Measurements from ENCODE around the gene ZFYVE19. TPM values are rescaled to one million over a fixed set of nuclear protein-coding genes. Genes with fewer than 3 reads are reported as not detected.
A peak's percentile ranks its signal among the peaks of the same experiment; 100 is the strongest.

The ZFYVE19 gene
- total and polyA plus RNA-seq, 4 experiments from 2014 or later = 10.4 to 35.0 (median 27.2) TPM

GRCh38 chr15:40854161-40854560, 47.3 kb downstream of the ZFYVE19 start:
- no peak overlapping the region for H3K4me3 Mint-ChIP-seq

DNA sequence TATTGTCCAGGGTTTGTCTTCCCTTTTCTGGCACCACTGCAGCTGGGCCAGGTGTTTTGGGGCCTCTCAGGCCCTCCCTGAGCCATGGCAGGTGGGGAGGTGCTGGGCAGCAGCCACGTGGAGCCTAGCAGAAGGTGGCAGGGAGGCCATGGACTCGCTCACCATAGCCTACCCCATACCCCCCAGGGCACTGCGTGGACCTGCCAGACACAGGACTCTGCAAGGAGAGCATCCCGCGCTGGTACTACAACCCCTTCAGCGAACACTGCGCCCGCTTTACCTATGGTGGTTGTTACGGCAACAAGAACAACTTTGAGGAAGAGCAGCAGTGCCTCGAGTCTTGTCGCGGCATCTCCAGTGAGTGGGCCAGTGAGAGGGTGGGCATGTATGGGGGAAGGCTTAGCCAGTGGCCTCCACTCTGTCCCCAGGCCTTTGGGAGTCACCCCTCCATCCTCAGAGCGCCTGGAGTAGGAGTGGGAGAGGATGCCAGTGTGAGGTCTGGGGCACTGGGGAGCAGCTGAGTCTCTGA, 48.9 kb downstream of the ZFYVE19 start:
- Mint-ChIP-seq H3K36me3 (peaks cover 2 to 3% of the 10 kb centered on the region in 2 donors), H3K4me1 (peaks cover 6 to 20% (median 7%) of the 10 kb centered on the region in 4 donors), H3K4me3 (no peak overlapping the region), H3K27me3 (peaks cover 0 to 4% of the 10 kb centered on the region in 2 donors), H3K27ac (no peak overlapping the region), H3K9me3 (no peaks in the 10 kb centered on the region)
- ChIA-PET POLR2A (ENCODE audit: partially characterized antibody) (interaction anchor here (0.7 kb wide), 1 partner anchor 38 kb away, joined by 3 read pairs; the partner anchor contains the start of gene VPS18), CTCF (ENCODE audit: partially characterized antibody) (interaction anchor here (1.5 to 8.5 kb wide), 5 partner anchors 34 to 330 kb away, joined by 9 to 245 read pairs (median 58); partner anchors contain the start of gene VPS18)
- Histone ChIP-seq H3K4me3 (ENCODE audit: low read length in 2 of 2) (no peak overlapping the region), H3K27me3 (ENCODE audit: insufficient read depth, low read length) (no peaks in the 10 kb centered on the region), H3K4me1 (ENCODE audit: insufficient read depth, low read length) (peaks cover 12% of the 10 kb centered on the region), H3K27ac (ENCODE audit: low read depth, low read length) (no peak overlapping the region), H3K9me3 (ENCODE audit: control insufficient read depth in 1 of 2, low read length in 2 of 2) (no peaks in the 10 kb centered on the region), H3K36me3 (ENCODE audit: insufficient read depth, low read length) (no peaks in the 10 kb centered on the region)
- no peak for DNase-seq
- intact Hi-C loops (cut with micrococcal nuclease) = loop anchor here (5.0 kb wide), 1 partner anchor 167 kb away; no protein-coding TSS in a partner anchor

More at GRCh38 chr15:40854161-40854560, 47.3 kb downstream of the ZFYVE19 start:
- peaks cover 9% of the 10 kb centered on the region for H3K4me1 ChIP-seq (ENCODE audit: insufficient read depth, low read length)
- no peaks in the 10 kb centered on the region for H3K9me3 ChIP-seq (ENCODE audit: control insufficient read depth in 1 of 2, low read length in 2 of 2)
- ChIA-PET CTCF (ENCODE audit: partially characterized antibody) (interaction anchor here (1.2 to 1.4 kb wide), 2 partner anchors 19 to 38 kb away, joined by 3 to 4 read pairs; partner anchors contain the start of gene RHOV), POLR2A (ENCODE audit: partially characterized antibody) (interaction anchor here (0.5 kb wide), 1 partner anchor 30 kb away, joined by 3 read pairs; no protein-coding TSS in a partner anchor)
- no peak overlapping the region for H3K27ac ChIP-seq (ENCODE audit: low read depth, low read length)
- no peak overlapping the region for H3K4me3 ChIP-seq (ENCODE audit: low read length in 2 of 2)
- intact Hi-C loops (cut with micrococcal nuclease) = no loop called here
- Mint-ChIP-seq H3K27ac (no peak overlapping the region), H3K27me3 (peaks cover 0 to 1% of the 10 kb centered on the region in 2 donors), H3K36me3 (peaks cover 2 to 3% of the 10 kb centered on the region in 2 donors), H3K9me3 (no peaks in the 10 kb centered on the region), H3K4me1 (peaks cover 4 to 15% (median 5%) of the 10 kb centered on the region in 4 donors)
- no peaks in the 10 kb centered on the region for H3K27me3 ChIP-seq (ENCODE audit: insufficient read depth, low read length)
- H3K36me3 ChIP-seq (ENCODE audit: insufficient read depth, low read length) = no peaks in the 10 kb centered on the region
- DNase-seq = no peak

- Mint-ChIP-seq H3K36me3 (peaks cover 0 to 2% of the 10 kb centered on the region in 2 donors), H3K9me3 (no peaks in the 10 kb centered on the region), H3K27me3 (peaks cover 0 to 4% of the 10 kb centered on the region in 2 donors), H3K4me1 (peaks cover 6 to 20% (median 7%) of the 10 kb centered on the region in 4 donors), H3K27ac (no peak overlapping the region), H3K4me3 (no peak overlapping the region)
- Histone ChIP-seq H3K36me3 (ENCODE audit: insufficient read depth, low read length) (no peaks in the 10 kb centered on the region), H3K27ac (ENCODE audit: low read depth, low read length) (no peak overlapping the region), H3K9me3 (ENCODE audit: control insufficient read depth in 1 of 2, low read length in 2 of 2) (no peaks in the 10 kb centered on the region), H3K4me1 (ENCODE audit: insufficient read depth, low read length) (peaks cover 12% of the 10 kb centered on the region), H3K4me3 (ENCODE audit: low read length in 2 of 2) (no peak overlapping the region), H3K27me3 (ENCODE audit: insufficient read depth, low read length) (no peaks in the 10 kb centered on the region)
- no peak for DNase-seq
- POLR2A ChIA-PET (ENCODE audit: partially characterized antibody) = interaction anchor here (3.5 kb wide), 1 partner anchor 38 kb away, joined by 38 read pairs; the partner anchor contains the start of gene VPS18
- intact Hi-C loops (cut with micrococcal nuclease) = loop anchor here (1.0 to 5.0 kb wide), 3 partner anchors 38 to 329 kb away; partner anchors contain the start of gene VPS18
- CTCF ChIA-PET (ENCODE audit: partially characterized antibody) = interaction anchor here (0.7 to 8.5 kb wide), 25 partner anchors 13 to 1728 kb away, joined by 3 to 245 read pairs (median 6); partner anchors contain the start of genes DNAJC17, RAD51, SPINT1 and VPS18
These were observed 49.9 kb downstream of the ZFYVE19 start for GRCh38 chr15:40856746-40857145.

DNA sequence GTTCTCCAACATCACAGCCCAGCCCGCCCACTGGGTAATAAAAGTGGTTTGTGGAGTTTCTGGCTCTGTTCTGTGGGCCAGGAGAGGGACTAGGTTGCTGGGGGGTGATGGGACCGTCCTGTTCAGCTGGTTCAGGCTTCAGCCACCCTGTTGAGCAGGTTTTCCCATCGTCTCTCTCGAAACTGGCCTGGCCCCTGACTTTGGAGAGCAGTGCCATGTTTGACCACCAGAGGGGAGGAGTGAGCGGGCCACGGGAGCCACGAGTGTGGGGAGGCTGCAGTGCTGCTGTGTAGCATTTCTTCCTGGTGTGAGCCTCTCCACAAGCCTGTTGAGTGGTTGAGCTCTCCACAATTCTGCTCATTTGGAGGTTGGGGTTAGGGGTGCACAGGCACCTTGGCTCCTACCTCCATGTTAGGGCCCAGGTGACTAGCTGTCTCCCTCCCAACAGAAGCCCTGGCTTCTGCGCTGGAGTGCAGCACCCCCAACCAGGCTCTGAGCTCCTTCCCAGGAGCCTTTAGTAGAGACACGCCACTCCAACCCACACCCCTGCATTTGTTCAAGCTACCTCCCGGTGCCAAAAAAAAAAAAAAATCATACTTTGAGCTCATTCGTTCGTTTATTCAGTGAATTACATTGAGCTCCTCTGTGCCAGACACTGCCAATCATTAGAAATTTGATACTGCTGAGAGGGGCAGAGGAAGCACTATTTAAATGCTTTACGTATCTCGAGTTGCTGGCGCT, 50.9 kb downstream of the ZFYVE19 start:
- peaks cover 0 to 2% of the 10 kb centered on the region in 2 donors for H3K36me3 Mint-ChIP-seq
- no peaks in the 10 kb centered on the region for H3K9me3 ChIP-seq (ENCODE audit: control insufficient read depth in 1 of 2, low read length in 2 of 2)
- H3K4me1 ChIP-seq (ENCODE audit: insufficient read depth, low read length) = peaks cover 12% of the 10 kb centered on the region
- H3K4me3 ChIP-seq (ENCODE audit: low read length in 2 of 2) = no peak overlapping the region
- H3K27me3 ChIP-seq (ENCODE audit: insufficient read depth, low read length) = no peaks in the 10 kb centered on the region
- no peak overlapping the region for H3K4me3 Mint-ChIP-seq
- peaks cover 6 to 20% (median 7%) of the 10 kb centered on the region in 4 donors for H3K4me1 Mint-ChIP-seq
- H3K27me3 Mint-ChIP-seq = peaks cover 1 to 4% of the 10 kb centered on the region in 2 donors
- H3K9me3 Mint-ChIP-seq = no peaks in the 10 kb centered on the region
- peak overlapping the region in 1 of 7 donors; percentile 12 for H3K27ac Mint-ChIP-seq
- no peaks in the 10 kb centered on the region for H3K36me3 ChIP-seq (ENCODE audit: insufficient read depth, low read length)
- ChIA-PET POLR2A (ENCODE audit: partially characterized antibody) (interaction anchor here (1.2 to 3.5 kb wide), 4 partner anchors 13 to 163 kb away, joined by 4 to 38 read pairs (median 6); partner anchors contain the start of genes RAD51 and VPS18), CTCF (ENCODE audit: partially characterized antibody) (interaction anchor here (0.6 to 8.5 kb wide), 53 partner anchors 8 to 1727 kb away, joined by 3 to 245 read pairs (median 4); partner anchors contain the start of genes CHP1, DNAJC17, EXD1 and MAPKBP1)
- intact Hi-C loops (cut with micrococcal nuclease) = loop anchor here (1.0 to 5.0 kb wide), 3 partner anchors 37 to 328 kb away; partner anchors contain the start of gene VPS18
- H3K27ac ChIP-seq (ENCODE audit: low read depth, low read length) = no peak overlapping the region
- peak; percentile 72 to 82 (median 73) for DNase-seq

GRCh38 chr15:40858706-40859105, 51.8 kb downstream of the ZFYVE19 start:
- peaks cover 2 to 4% of the 10 kb centered on the region in 2 donors for H3K27me3 Mint-ChIP-seq
- Histone ChIP-seq H3K27me3 (ENCODE audit: insufficient read depth, low read length) (no peaks in the 10 kb centered on the region), H3K36me3 (ENCODE audit: insufficient read depth, low read length) (no peaks in the 10 kb centered on the region), H3K27ac (ENCODE audit: low read depth, low read length) (no peak overlapping the region), H3K9me3 (ENCODE audit: control insufficient read depth in 1 of 2, low read length in 2 of 2) (no peaks in the 10 kb centered on the region), H3K4me3 (ENCODE audit: low read length in 2 of 2) (no peak overlapping the region), H3K4me1 (ENCODE audit: insufficient read depth, low read length) (peaks cover 12% of the 10 kb centered on the region)
- H3K27ac Mint-ChIP-seq = peak overlapping the region in 1 of 7 donors; percentile 26
- DNase-seq = no peak
- CTCF ChIA-PET (ENCODE audit: partially characterized antibody) = interaction anchor here (0.8 to 8.5 kb wide), 38 partner anchors 9 to 915 kb away, joined by 3 to 245 read pairs (median 4); partner anchors contain the start of genes CHP1, EXD1, MAPKBP1 and RAD51
- H3K4me1 Mint-ChIP-seq = peaks cover 6 to 20% (median 7%) of the 10 kb centered on the region in 4 donors
- peak overlapping the region in 1 of 8 donors; percentile 69 for H3K4me3 Mint-ChIP-seq
- H3K36me3 Mint-ChIP-seq = peaks cover 0 to 2% of the 10 kb centered on the region in 2 donors
- intact Hi-C loops (cut with micrococcal nuclease) = loop anchor here (5.0 kb wide), 1 partner anchor 164 kb away; no protein-coding TSS in a partner anchor
- no peaks in the 10 kb centered on the region for H3K9me3 Mint-ChIP-seq
- POLR2A ChIA-PET (ENCODE audit: partially characterized antibody) = interaction anchor here (1.4 to 3.5 kb wide), 3 partner anchors 33 to 164 kb away, joined by 6 to 38 read pairs (median 7); partner anchors contain the start of genes RAD51 and VPS18

DNA sequence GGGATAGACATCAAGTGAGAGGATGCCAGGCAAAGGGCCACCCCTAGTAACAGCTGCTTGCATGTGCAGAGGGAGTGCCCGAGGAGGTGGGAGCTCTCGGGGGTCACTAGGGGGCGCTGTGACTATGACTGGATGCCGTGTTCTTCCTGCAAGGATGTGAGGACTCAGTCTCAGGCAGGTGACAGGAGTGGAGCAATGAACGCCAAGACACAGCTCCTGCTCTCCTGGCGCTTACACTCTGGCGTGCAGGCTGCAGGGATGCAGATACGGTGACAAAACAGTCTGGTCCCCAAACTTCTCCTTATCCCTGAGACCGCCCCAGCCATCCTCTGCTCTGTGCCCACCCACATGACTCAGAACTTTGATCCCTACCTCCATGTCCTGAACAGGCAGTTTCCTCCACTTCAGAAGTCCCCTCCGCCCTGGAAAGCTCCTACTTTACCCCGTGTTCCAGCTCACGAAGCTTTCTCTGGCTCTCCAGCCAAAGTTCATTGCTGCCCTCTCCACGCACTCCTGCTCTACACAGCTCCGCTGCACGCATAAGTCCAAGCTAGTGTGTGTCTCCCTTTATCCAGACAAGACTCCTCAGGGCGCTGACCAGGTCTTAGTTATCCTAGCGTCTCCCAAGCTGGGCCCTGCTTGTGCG, 52.4 kb downstream of the ZFYVE19 start:
- peak; percentile 74 to 79 (median 77) for DNase-seq
- Mint-ChIP-seq H3K27ac (peak overlapping the region in 2 of 7 donors; percentile 26 to 35), H3K4me1 (peaks cover 6 to 20% (median 7%) of the 10 kb centered on the region in 4 donors), H3K9me3 (no peaks in the 10 kb centered on the region), H3K36me3 (peaks cover 0 to 2% of the 10 kb centered on the region in 2 donors), H3K4me3 (peak overlapping the region in 2 of 8 donors; percentile 35 to 69), H3K27me3 (peaks cover 2 to 4% of the 10 kb centered on the region in 2 donors)
- Histone ChIP-seq H3K27ac (ENCODE audit: low read depth, low read length) (no peak overlapping the region), H3K9me3 (ENCODE audit: control insufficient read depth in 1 of 2, low read length in 2 of 2) (no peaks in the 10 kb centered on the region), H3K27me3 (ENCODE audit: insufficient read depth, low read length) (no peaks in the 10 kb centered on the region), H3K36me3 (ENCODE audit: insufficient read depth, low read length) (no peaks in the 10 kb centered on the region), H3K4me1 (ENCODE audit: insufficient read depth, low read length) (peaks cover 12% of the 10 kb centered on the region), H3K4me3 (ENCODE audit: low read length in 2 of 2) (no peak overlapping the region)
- ChIA-PET CTCF (ENCODE audit: partially characterized antibody) (interaction anchor here (0.9 to 8.5 kb wide), 29 partner anchors 10 to 727 kb away, joined by 3 to 245 read pairs (median 5); partner anchors contain the start of genes CCDC32, RAD51, SPINT1 and VPS18), POLR2A (ENCODE audit: partially characterized antibody) (interaction anchor here (0.6 to 3.5 kb wide), 6 partner anchors 35 to 410 kb away, joined by 3 to 38 read pairs (median 4); partner anchors contain the start of genes RAD51 and VPS18)
- intact Hi-C loops (cut with micrococcal nuclease) = loop anchor here (5.0 kb wide), 1 partner anchor 163 kb away; no protein-coding TSS in a partner anchor
